Measurements from ENCODE around the gene LCN1.

LCN1 gene

DNA sequence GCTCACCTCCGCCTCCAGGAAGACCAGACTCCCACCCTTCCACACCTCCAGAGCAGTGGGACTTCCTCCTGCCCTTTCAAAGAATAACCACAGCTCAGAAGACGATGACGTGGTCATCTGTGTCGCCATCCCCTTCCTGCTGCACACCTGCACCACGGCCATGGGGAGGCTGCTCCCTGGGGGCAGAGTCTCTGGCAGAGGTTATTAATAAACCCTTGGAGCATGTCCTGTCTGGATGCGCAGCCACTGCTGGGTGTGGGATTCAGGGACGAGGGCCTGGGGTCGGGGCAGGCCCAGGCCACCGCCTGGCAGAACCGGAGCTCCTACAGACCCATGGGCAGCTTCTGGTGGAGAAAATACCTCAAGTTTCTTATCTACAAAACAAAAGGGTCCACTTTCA is 45.3 kb downstream of the LCN1 start:
- no peaks in the 10 kb centered on the region for H3K4me1 ChIP-seq (ENCODE audit: control insufficient read depth, low read length)
- no peaks in the 10 kb centered on the region for H4K20me1 ChIP-seq (ENCODE audit: control insufficient read depth, insufficient read depth, low read depth, low read length)
- no peak overlapping the region for H3K4me3 ChIP-seq (ENCODE audit: low read length)
- no peaks in the 10 kb centered on the region for H3F3A ChIP-seq (ENCODE audit: control insufficient read depth, insufficient read depth)
- H3K4me2 ChIP-seq (ENCODE audit: low read length) = no peak overlapping the region
- H3K27ac ChIP-seq (ENCODE audit: low read depth, low read length) = no peak overlapping the region
- no peak for TF ChIP-seq EZH2phosphoT487 (IDR thresholded peaks at IDR 0.05; ENCODE audit: borderline replicate concordance, low read length)
- TF ChIP-seq, protein P1, sequence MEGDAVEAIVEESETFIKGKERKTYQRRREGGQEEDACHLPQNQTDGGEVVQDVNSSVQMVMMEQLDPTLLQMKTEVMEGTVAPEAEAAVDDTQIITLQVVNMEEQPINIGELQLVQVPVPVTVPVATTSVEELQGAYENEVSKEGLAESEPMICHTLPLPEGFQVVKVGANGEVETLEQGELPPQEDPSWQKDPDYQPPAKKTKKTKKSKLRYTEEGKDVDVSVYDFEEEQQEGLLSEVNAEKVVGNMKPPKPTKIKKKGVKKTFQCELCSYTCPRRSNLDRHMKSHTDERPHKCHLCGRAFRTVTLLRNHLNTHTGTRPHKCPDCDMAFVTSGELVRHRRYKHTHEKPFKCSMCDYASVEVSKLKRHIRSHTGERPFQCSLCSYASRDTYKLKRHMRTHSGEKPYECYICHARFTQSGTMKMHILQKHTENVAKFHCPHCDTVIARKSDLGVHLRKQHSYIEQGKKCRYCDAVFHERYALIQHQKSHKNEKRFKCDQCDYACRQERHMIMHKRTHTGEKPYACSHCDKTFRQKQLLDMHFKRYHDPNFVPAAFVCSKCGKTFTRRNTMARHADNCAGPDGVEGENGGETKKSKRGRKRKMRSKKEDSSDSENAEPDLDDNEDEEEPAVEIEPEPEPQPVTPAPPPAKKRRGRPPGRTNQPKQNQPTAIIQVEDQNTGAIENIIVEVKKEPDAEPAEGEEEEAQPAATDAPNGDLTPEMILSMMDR (IDR thresholded peaks at IDR 0.05; ENCODE audit: low read depth, low read length, poor library complexity, severe bottlenecking) = no peak
- no peaks in the 10 kb centered on the region for H3K9me2 ChIP-seq (replicated peaks; ENCODE audit: control insufficient read depth, low read length)
- no peaks in the 10 kb centered on the region for H3K79me2 ChIP-seq (ENCODE audit: control insufficient read depth, low read length)
- no peaks in the 10 kb centered on the region for H3K36me3 ChIP-seq (ENCODE audit: control insufficient read depth, low read length)
- H3K9me3 ChIP-seq (ENCODE audit: control insufficient read depth, insufficient read depth, low read length) = no peaks in the 10 kb centered on the region
- H3K27me3 ChIP-seq (ENCODE audit: control insufficient read depth, low read length) = no peaks in the 10 kb centered on the region

DNA sequence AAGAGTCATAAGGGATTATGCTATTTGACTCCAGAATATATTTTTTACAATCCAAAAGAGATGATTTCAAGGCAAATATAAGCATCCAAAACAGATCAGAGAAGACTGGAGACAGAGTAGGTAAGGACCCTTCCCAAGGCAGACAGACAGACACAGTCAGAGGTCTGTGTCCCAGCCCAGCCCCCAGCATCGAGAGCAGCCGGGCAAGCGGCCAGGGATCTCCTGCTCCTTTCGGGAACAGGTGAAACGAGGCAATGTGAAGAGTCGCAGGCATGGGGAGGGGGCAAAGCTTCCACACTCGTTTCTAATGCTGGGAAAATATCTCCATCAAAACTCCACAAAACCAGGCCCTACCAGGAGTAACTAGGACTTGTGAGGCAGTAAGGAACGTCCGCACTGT is 46.1 kb downstream of the LCN1 start:
- Histone ChIP-seq H3K4me3 (ENCODE audit: low read length) (no peak overlapping the region), H3K27ac (ENCODE audit: low read depth, low read length) (no peak overlapping the region), H3K4me1 (ENCODE audit: control insufficient read depth, low read length) (no peaks in the 10 kb centered on the region), H3K36me3 (ENCODE audit: control insufficient read depth, low read length) (no peaks in the 10 kb centered on the region), H3K27me3 (ENCODE audit: control insufficient read depth, low read length) (no peaks in the 10 kb centered on the region), H3K79me2 (ENCODE audit: control insufficient read depth, low read length) (no peaks in the 10 kb centered on the region), H3K9me2 (replicated peaks; ENCODE audit: control insufficient read depth, low read length) (no peaks in the 10 kb centered on the region), H3F3A (ENCODE audit: control insufficient read depth, insufficient read depth) (no peaks in the 10 kb centered on the region), H4K20me1 (ENCODE audit: control insufficient read depth, insufficient read depth, low read depth, low read length) (no peaks in the 10 kb centered on the region), H3K4me2 (ENCODE audit: low read length) (no peak overlapping the region), H3K9me3 (ENCODE audit: control insufficient read depth, insufficient read depth, low read length) (no peaks in the 10 kb centered on the region)
- TF ChIP-seq, protein P1 (IDR thresholded peaks at IDR 0.05; ENCODE audit: low read depth, low read length, poor library complexity, severe bottlenecking) = no peak
- TF ChIP-seq EZH2phosphoT487 (IDR thresholded peaks at IDR 0.05; ENCODE audit: borderline replicate concordance, low read length) = no peak

DNA sequence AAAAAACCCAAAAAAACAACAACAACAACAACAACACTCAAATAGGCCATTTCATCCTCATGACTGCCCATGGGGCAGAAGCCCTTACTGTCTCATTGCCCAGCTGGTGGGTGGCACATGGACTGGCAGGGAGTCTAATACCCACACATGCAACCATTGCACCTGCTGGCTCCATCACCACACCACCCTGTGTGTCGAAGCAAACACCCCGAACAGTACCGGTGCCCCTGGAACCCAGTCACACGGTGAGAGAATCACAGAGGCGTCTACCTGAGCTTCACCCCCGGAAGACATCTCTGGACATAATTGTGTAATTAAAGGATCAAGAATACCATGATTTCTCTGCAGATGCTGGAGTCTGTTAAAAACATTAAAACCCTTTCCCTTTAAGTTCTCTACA is 46.8 kb downstream of the LCN1 start:
- no peak for TF ChIP-seq EZH2phosphoT487 (IDR thresholded peaks at IDR 0.05; ENCODE audit: borderline replicate concordance, low read length)
- TF ChIP-seq, protein P1 (IDR thresholded peaks at IDR 0.05; ENCODE audit: low read depth, low read length, poor library complexity, severe bottlenecking) = no peak
- Histone ChIP-seq H3K4me1 (ENCODE audit: control insufficient read depth, low read length) (no peaks in the 10 kb centered on the region), H3K4me2 (ENCODE audit: low read length) (no peak overlapping the region), H3K9me3 (ENCODE audit: control insufficient read depth, insufficient read depth, low read length) (no peaks in the 10 kb centered on the region), H3K27ac (ENCODE audit: low read depth, low read length) (no peak overlapping the region), H3K36me3 (ENCODE audit: control insufficient read depth, low read length) (no peaks in the 10 kb centered on the region), H3K27me3 (ENCODE audit: control insufficient read depth, low read length) (no peaks in the 10 kb centered on the region), H3K4me3 (ENCODE audit: low read length) (no peak overlapping the region), H3F3A (ENCODE audit: control insufficient read depth, insufficient read depth) (no peaks in the 10 kb centered on the region), H3K9me2 (replicated peaks; ENCODE audit: control insufficient read depth, low read length) (no peaks in the 10 kb centered on the region), H4K20me1 (ENCODE audit: control insufficient read depth, insufficient read depth, low read depth, low read length) (no peaks in the 10 kb centered on the region), H3K79me2 (ENCODE audit: control insufficient read depth, low read length) (no peaks in the 10 kb centered on the region)

DNA sequence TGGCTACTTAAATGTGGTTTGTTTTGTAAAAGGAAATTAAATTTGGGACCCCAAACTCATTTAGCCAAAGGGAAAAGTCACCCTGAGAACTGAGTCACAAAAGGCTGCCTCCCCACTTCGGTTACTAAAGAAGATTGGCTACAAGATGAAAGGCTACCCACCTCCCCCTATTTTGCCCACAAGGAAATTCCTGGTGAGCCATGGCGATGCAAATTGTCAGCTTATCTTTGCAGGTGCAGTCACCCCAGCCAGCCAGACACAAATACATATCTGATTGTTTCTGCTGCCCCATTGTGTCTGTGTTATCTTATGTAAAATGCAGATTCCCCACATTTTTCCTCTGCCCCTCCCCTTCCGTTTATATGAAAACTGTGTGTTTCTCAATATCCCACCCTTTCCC is 49.2 kb downstream of the LCN1 start:
- Histone ChIP-seq H3K4me2 (ENCODE audit: low read length) (no peak overlapping the region), H3K27ac (ENCODE audit: low read depth, low read length) (no peak overlapping the region), H3K9me2 (replicated peaks; ENCODE audit: control insufficient read depth, low read length) (no peaks in the 10 kb centered on the region), H3F3A (ENCODE audit: control insufficient read depth, insufficient read depth) (no peaks in the 10 kb centered on the region), H3K4me3 (ENCODE audit: low read length) (no peak overlapping the region), H3K4me1 (ENCODE audit: control insufficient read depth, low read length) (no peaks in the 10 kb centered on the region), H3K9me3 (ENCODE audit: control insufficient read depth, insufficient read depth, low read length) (no peaks in the 10 kb centered on the region), H3K79me2 (ENCODE audit: control insufficient read depth, low read length) (no peaks in the 10 kb centered on the region), H4K20me1 (ENCODE audit: control insufficient read depth, insufficient read depth, low read depth, low read length) (no peaks in the 10 kb centered on the region), H3K27me3 (ENCODE audit: control insufficient read depth, low read length) (no peaks in the 10 kb centered on the region), H3K36me3 (ENCODE audit: control insufficient read depth, low read length) (no peaks in the 10 kb centered on the region)
- no peak for TF ChIP-seq EZH2phosphoT487 (IDR thresholded peaks at IDR 0.05; ENCODE audit: borderline replicate concordance, low read length)

Data from DOHH2 (cell line).